GM12892 (cell line): ENCODE measurements around the gene POLR2A.

Experiments
- POLR2A ChIP-seq: IDR thresholded peaks from 2 replicates; pipeline ENCODE4 v1.6.1; 2011; ENCODE audit warnings: low read depth, low read length, control low read depth
- POLR2AphosphoS5 ChIP-seq: IDR thresholded peaks from 2 replicates; pipeline ENCODE4 v1.6.1; 2011; ENCODE audit warnings: low read depth, low read length, control low read depth
- TAF1 ChIP-seq: IDR thresholded peaks from 2 replicates; pipeline ENCODE4 v1.6.1; 2011; ENCODE audit warnings: low read depth, mild to moderate bottlenecking, control low read depth, low read length, borderline replicate concordance

DNA sequence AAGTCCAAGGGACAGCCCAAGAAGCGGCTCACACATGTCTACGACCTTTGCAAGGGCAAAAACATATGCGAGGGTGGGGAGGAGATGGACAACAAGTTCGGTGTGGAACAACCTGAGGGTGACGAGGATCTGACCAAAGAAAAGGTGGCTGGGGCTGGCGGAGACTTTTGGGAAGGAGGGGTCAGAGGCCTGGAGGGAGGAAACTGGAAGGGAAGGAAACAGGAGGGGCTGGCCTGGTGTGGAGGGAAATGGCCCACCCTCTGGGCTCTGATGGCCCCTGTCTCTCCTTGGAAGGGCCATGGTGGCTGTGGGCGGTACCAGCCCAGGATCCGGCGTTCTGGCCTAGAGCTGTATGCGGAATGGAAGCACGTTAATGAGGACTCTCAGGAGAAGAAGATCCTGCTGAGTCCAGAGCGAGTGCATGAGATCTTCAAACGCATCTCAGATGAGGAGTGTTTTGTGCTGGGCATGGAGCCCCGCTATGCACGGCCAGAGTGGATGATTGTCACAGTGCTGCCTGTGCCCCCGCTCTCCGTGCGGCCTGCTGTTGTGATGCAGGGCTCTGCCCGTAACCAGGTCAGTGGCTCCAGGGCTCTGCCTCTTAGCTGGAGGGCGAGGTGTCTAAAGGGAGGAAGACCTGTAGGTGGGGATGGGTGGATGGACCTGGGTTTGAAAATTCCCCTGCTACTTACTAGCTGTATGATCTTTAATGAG is 12.5 kb downstream of the POLR2A start:
- TF ChIP-seq POLR2A = no peak
- no peak for TF ChIP-seq POLR2AphosphoS5
- no peak for TF ChIP-seq TAF1
